ENCODE results near the gene ADARB1.

Gene ADARB1

GRCh38 chr21:45223236-45224185 lies 149.1 kb downstream of the ADARB1 start:
- no peak for DNase-seq (ENCODE audit: low read depth)
- H3K4me3 ChIP-seq (ENCODE audit: low read length) = no peak overlapping the region
- TF ChIP-seq, protein P1, sequence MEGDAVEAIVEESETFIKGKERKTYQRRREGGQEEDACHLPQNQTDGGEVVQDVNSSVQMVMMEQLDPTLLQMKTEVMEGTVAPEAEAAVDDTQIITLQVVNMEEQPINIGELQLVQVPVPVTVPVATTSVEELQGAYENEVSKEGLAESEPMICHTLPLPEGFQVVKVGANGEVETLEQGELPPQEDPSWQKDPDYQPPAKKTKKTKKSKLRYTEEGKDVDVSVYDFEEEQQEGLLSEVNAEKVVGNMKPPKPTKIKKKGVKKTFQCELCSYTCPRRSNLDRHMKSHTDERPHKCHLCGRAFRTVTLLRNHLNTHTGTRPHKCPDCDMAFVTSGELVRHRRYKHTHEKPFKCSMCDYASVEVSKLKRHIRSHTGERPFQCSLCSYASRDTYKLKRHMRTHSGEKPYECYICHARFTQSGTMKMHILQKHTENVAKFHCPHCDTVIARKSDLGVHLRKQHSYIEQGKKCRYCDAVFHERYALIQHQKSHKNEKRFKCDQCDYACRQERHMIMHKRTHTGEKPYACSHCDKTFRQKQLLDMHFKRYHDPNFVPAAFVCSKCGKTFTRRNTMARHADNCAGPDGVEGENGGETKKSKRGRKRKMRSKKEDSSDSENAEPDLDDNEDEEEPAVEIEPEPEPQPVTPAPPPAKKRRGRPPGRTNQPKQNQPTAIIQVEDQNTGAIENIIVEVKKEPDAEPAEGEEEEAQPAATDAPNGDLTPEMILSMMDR (conservative IDR thresholded peaks at IDR 0.05; ENCODE audit: low read depth, low read length) = no peak

GRCh38 chr21:45224189-45224938 lies 150.0 kb downstream of the ADARB1 start:
- H3K4me3 ChIP-seq (ENCODE audit: low read length) = no peak overlapping the region
- DNase-seq (ENCODE audit: low read depth) = no peak
- TF ChIP-seq, protein P1 (conservative IDR thresholded peaks at IDR 0.05; ENCODE audit: low read depth, low read length) = no peak

DNA sequence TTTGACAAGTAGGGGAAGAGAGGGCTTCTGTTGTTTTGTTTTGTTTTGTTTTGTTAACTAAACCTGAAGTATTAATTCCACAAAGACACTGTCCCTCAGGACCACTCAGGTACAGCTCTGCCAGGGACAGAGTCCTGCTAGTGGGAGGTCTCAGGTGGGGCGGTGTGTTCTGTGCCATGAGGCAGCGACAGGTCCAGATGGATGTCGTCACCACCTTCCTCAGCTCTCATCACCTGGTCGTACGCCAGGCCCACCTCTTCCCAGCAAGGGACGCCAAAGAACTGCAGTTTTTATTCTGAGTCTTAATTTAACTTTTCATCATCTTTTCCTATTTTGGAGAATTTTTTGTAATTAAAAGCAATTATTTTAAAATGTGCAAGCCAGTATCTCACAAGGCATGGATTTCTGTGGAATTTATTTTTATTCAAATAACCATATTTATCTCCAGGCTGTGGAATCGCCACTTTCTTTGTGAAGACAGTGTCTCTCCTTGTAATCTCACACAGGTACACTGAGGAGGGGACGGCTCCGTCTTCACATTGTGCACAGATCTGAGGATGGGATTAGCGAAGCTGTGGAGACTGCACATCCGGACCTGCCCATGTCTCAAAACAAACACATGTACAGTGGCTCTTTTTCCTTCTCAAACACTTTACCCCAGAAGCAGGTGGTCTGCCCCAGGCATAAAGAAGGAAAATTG lies 150.8 kb downstream of the ADARB1 start:
- DNase-seq (ENCODE audit: low read depth) = no peak
- H3K4me3 ChIP-seq (ENCODE audit: low read length) = no peak overlapping the region
- TF ChIP-seq, protein P1 (conservative IDR thresholded peaks at IDR 0.05; ENCODE audit: low read depth, low read length) = no peak

DNA sequence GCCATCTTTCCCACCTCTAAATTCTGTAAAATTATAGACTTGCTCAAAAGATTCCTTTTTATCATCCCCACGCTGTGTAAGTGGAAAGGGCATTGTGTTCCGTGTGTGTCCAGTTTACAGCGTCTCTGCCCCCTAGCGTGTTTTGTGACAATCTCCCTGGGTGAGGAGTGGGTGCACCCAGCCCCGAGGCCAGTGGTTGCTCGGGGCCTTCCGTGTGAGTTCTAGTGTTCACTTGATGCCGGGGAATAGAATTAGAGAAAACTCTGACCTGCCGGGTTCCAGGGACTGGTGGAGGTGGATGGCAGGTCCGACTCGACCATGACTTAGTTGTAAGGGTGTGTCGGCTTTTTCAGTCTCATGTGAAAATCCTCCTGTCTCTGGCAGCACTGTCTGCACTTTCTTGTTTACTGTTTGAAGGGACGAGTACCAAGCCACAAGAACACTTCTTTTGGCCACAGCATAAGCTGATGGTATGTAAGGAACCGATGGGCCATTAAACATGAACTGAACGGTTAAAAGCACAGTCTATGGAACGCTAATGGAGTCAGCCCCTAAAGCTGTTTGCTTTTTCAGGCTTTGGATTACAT lies 151.5 kb downstream of the ADARB1 start:
- TF ChIP-seq, protein P1 (conservative IDR thresholded peaks at IDR 0.05; ENCODE audit: low read depth, low read length) = no peak
- DNase-seq (ENCODE audit: low read depth) = no peak
- H3K4me3 ChIP-seq (ENCODE audit: low read length) = no peak overlapping the region

- TF ChIP-seq, protein P1 (conservative IDR thresholded peaks at IDR 0.05; ENCODE audit: low read depth, low read length) = no peak
- DNase-seq (ENCODE audit: low read depth) = no peak
- no peak overlapping the region for H3K4me3 ChIP-seq (ENCODE audit: low read length)
Observed at GRCh38 chr21:45226540-45227326, 152.4 kb downstream of the ADARB1 start.

GRCh38 chr21:45227735-45228134 lies 153.4 kb downstream of the ADARB1 start:
- DNase-seq (ENCODE audit: low read depth) = no peak
- H3K4me3 ChIP-seq (ENCODE audit: low read length) = no peak overlapping the region
- TF ChIP-seq, protein P1 (conservative IDR thresholded peaks at IDR 0.05; ENCODE audit: low read depth, low read length) = no peak
